BE2C (cell line): ENCODE data around the gene HHAT.

Experiments
- DNase-seq: peaks from one replicate; pipeline ENCODE4 v3.0.0-alpha.2; 2020
- H3K27me3 ChIP-seq: fragments of 250-450 bp; sonication (Bioruptor Pico); 2 replicates; pipeline ENCODE4 v1.5.1; 2020; ENCODE audit warnings: mild to moderate bottlenecking
- H3K36me3 ChIP-seq: fragments of 250-450 bp; sonication (Bioruptor Pico); 2 replicates; pipeline ENCODE4 v1.5.1; 2020; ENCODE audit warnings: mild to moderate bottlenecking
- H3K4me1 ChIP-seq: fragments of 250-450 bp; sonication (Bioruptor Pico); 2 replicates; pipeline ENCODE4 v1.5.1; 2020
- H3K4me3 ChIP-seq: 2 replicates; pipeline ENCODE4 v1.5.1; 2011; ENCODE audit warnings: low read depth, low read length
- H3K9me3 ChIP-seq: fragments of 250-450 bp; sonication (Bioruptor Pico); 2 replicates; pipeline ENCODE4 v1.5.1; 2020
- TF ChIP-seq, protein P1 (sequence below): IDR thresholded peaks from 2 replicates; pipeline ENCODE4 v1.5.1; 2012; ENCODE audit warnings: mild to moderate bottlenecking, low read depth, low read length

HHAT gene

DNA sequence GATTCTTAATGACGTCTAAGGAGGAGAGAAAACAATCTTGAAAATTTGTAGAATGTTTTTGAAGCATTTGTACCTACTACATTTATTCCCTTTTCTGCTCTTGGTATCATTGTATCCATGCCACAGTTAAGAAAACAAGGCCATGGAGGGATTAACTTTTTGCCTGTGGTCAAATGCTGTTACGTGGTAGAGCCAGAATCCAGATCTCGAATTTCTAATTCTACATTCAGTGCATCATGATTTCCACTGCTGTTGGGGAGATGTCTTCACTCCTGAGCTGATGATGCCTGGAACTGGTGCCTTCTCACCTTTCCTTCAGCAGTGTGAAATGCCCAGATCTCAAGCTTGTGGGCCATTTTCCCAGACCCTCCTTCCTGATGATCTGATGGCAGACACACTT lies 175.6 kb downstream of the HHAT start:
- no peaks in the 10 kb centered on the region for H3K9me3 ChIP-seq
- no peaks in the 10 kb centered on the region for H3K36me3 ChIP-seq
- H3K27me3 ChIP-seq: no peaks in the 10 kb centered on the region
- TF ChIP-seq, protein P1, sequence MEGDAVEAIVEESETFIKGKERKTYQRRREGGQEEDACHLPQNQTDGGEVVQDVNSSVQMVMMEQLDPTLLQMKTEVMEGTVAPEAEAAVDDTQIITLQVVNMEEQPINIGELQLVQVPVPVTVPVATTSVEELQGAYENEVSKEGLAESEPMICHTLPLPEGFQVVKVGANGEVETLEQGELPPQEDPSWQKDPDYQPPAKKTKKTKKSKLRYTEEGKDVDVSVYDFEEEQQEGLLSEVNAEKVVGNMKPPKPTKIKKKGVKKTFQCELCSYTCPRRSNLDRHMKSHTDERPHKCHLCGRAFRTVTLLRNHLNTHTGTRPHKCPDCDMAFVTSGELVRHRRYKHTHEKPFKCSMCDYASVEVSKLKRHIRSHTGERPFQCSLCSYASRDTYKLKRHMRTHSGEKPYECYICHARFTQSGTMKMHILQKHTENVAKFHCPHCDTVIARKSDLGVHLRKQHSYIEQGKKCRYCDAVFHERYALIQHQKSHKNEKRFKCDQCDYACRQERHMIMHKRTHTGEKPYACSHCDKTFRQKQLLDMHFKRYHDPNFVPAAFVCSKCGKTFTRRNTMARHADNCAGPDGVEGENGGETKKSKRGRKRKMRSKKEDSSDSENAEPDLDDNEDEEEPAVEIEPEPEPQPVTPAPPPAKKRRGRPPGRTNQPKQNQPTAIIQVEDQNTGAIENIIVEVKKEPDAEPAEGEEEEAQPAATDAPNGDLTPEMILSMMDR: no peak
- H3K4me3 ChIP-seq: no peak overlapping the region
- H3K4me1 ChIP-seq: peaks cover 6% of the 10 kb centered on the region; the same call in 1 of the 2 replicates
- no peak for DNase-seq

GRCh38 chr1:210505601-210506496 lies 177.1 kb downstream of the HHAT start:
- peaks cover 6% of the 10 kb centered on the region; the same call in 1 of the 2 replicates for H3K4me1 ChIP-seq

DNA sequence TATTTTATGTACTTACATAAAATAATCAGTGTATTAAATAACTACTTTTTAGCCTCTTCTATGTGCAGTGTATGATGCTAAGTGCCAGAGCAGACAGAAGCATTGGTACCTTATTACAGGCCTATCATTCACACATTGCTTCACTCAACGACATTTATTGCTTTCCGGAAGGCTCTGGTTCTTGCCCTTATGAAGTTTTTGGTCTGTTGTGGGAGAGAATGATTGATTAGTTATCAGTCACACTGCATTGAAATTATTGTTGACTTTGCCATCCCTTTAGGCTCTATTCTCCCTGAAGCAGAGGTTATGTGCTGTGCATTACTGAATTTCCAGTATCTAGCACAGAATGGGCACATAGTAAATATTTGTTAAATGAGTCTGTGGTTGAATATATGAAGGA lies 178.0 kb downstream of the HHAT start:
- no peak for DNase-seq
- TF ChIP-seq, protein P1: no peak

More at GRCh38 chr1:210505601-210506496, 177.1 kb downstream of the HHAT start:
- no peaks in the 10 kb centered on the region for H3K36me3 ChIP-seq
- H3K9me3 ChIP-seq: no peaks in the 10 kb centered on the region
- peak; percentile 9 for DNase-seq
- H3K27me3 ChIP-seq: no peaks in the 10 kb centered on the region
- TF ChIP-seq, protein P1: no peak
- H3K4me3 ChIP-seq: no peak overlapping the region

GRCh38 chr1:210516092-210516656 lies 187.5 kb downstream of the HHAT start:
- Histone ChIP-seq H3K9me3 (no peaks in the 10 kb centered on the region), H3K27me3 (no peaks in the 10 kb centered on the region), H3K36me3 (no peaks in the 10 kb centered on the region), H3K4me3 (no peak overlapping the region), H3K4me1 (peaks cover 4% of the 10 kb centered on the region)
- TF ChIP-seq, protein P1: no peak
- DNase-seq: no peak

More for the DNA sequence above, 178.0 kb downstream of the HHAT start:
- Histone ChIP-seq H3K4me3 (no peak overlapping the region), H3K36me3 (no peaks in the 10 kb centered on the region), H3K27me3 (no peaks in the 10 kb centered on the region), H3K9me3 (no peaks in the 10 kb centered on the region), H3K4me1 (peaks cover 6% of the 10 kb centered on the region; the same call in 1 of the 2 replicates)

DNA sequence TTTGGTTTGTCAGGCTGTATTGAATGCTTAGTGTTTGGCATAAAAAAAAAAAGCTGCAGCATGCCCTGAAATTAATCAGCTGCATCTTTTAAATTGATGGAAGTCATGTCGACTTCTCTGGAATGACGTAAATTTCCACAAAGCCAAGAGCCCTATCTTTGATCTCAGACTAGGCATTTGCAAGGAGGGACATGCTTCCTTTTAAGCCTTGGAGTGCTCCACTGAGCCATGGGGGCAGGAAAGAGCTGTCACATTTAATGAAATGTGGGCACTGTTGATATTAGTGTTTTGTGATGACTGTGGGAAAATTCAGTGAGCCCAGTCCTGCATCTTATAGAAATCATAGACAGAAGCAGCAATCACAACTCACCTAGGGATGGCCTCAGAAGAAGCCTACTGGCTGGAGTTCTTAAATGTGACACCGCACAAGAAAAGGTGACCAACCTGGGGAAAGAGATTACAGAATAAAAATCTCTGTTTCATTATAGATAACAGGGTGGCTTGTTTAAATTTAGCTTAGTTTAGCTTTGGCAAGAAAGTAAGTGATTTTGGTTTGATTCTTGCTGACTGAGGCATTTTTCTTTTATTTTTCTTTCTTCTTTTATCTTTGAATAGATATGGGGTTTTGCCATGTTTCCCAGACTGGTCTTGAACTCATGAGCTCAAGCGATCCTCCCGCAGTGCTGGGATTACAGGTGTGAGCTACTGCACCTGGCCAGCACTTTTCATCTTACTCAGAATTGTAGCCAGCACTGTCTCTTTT lies 188.2 kb downstream of the HHAT start:
- peaks cover 4% of the 10 kb centered on the region for H3K4me1 ChIP-seq

More for the DNA sequence above, 188.2 kb downstream of the HHAT start:
- H3K4me3 ChIP-seq: no peak overlapping the region
- no peaks in the 10 kb centered on the region for H3K27me3 ChIP-seq
- H3K36me3 ChIP-seq: no peaks in the 10 kb centered on the region
- DNase-seq: peak; percentile 52
- H3K9me3 ChIP-seq: no peaks in the 10 kb centered on the region
- TF ChIP-seq, protein P1: no peak
